Mammary epithelial cell (primary cell): ENCODE data around the gene EHMT1.

Experiments
- EZH2 ChIP-seq: IDR thresholded peaks from 2 replicates; pipeline ENCODE4 v1.6.1; 2012; ENCODE audit warnings: low read length, inconsistent platforms, borderline replicate concordance
- TF ChIP-seq, protein P1 (sequence below), 2 donors: IDR thresholded peaks in 1 of 2; conservative IDR thresholded peaks in 1 of 2; 2 replicates each; pipeline ENCODE4 v1.5.1; 2011 to 2012; ENCODE audit warnings: inconsistent platforms in 2 of 2, low read length in 2 of 2, mild to moderate bottlenecking in 2 of 2, control low read depth in 1 of 2, low read depth in 1 of 2; ENCODE audit not compliant: insufficient read depth in 1 of 2; ENCODE audit errors: extremely low read depth in 1 of 2

DNA sequence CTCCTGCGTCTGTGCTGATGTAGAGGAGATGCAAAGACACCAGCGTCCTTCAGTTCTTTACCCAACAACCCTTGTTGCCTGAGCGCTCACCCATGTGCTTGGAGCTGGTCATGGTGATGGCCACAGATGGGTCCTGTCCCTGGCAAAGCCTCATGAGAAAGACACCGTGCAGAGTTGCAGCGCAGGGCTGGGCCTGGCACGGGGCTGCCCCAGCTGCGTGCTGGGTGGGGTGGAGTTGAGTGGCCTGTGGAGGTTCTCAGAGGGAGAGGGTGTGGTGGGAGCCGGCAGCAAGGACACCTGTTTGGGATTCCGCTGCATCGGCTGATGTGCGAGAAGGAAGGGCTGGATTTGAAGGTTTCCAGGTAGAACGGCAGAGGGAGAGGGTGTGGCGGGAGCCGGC, 133.6 kb downstream of the EHMT1 start:
- TF ChIP-seq, protein P1, sequence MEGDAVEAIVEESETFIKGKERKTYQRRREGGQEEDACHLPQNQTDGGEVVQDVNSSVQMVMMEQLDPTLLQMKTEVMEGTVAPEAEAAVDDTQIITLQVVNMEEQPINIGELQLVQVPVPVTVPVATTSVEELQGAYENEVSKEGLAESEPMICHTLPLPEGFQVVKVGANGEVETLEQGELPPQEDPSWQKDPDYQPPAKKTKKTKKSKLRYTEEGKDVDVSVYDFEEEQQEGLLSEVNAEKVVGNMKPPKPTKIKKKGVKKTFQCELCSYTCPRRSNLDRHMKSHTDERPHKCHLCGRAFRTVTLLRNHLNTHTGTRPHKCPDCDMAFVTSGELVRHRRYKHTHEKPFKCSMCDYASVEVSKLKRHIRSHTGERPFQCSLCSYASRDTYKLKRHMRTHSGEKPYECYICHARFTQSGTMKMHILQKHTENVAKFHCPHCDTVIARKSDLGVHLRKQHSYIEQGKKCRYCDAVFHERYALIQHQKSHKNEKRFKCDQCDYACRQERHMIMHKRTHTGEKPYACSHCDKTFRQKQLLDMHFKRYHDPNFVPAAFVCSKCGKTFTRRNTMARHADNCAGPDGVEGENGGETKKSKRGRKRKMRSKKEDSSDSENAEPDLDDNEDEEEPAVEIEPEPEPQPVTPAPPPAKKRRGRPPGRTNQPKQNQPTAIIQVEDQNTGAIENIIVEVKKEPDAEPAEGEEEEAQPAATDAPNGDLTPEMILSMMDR (conservative IDR thresholded peaks at IDR 0.05 in 1 of 2, IDR thresholded peaks at IDR 0.05 in 1 of 2; ENCODE audit: extremely low read depth in 1 of 2, insufficient read depth in 1 of 2, low read depth in 1 of 2, low read length in 2 of 2), result no peak
- TF ChIP-seq EZH2, result no peak
